GM19463 (cell line): ENCODE data around the gene CDK6.
A peak's percentile ranks its signal among the peaks of the same experiment; 100 is the strongest.

Experiments
- ATAC-seq: cut with Tn5 transposase; IDR thresholded peaks from one replicate; pipeline ENCODE4 v1.9.1; 2021; ENCODE audit warnings: mild to moderate bottlenecking, moderate library complexity; ENCODE audit not compliant: unreplicated experiment

Gene CDK6

GRCh38 chr7:92631067-92631849, 205.1 kb downstream of the CDK6 start:
- ATAC-seq: peak; percentile 74

- no peak for ATAC-seq
Measured at GRCh38 chr7:92629779-92630178, 206.6 kb downstream of the CDK6 start.

GRCh38 chr7:92627956-92628355, 208.4 kb downstream of the CDK6 start:
- ATAC-seq: no peak

- ATAC-seq: no peak
Measured at GRCh38 chr7:92626281-92626809, 210.0 kb downstream of the CDK6 start.

- ATAC-seq: no peak
Measured at GRCh38 chr7:92625617-92626016, 210.8 kb downstream of the CDK6 start.

- no peak for ATAC-seq
Measured at GRCh38 chr7:92624298-92624996, 211.9 kb downstream of the CDK6 start.

GRCh38 chr7:92623544-92623943, 212.8 kb downstream of the CDK6 start:
- ATAC-seq: no peak

- ATAC-seq: peak; percentile 2
Measured at GRCh38 chr7:92622685-92623084, 213.7 kb downstream of the CDK6 start.

GRCh38 chr7:92622030-92622429, 214.3 kb downstream of the CDK6 start:
- peak; percentile 46 for ATAC-seq

GRCh38 chr7:92621561-92622023, 214.8 kb downstream of the CDK6 start:
- peak; percentile 58 for ATAC-seq

GRCh38 chr7:92621026-92621540, 215.3 kb downstream of the CDK6 start:
- ATAC-seq: peak; percentile 54

GRCh38 chr7:92615861-92616260, 220.5 kb downstream of the CDK6 start:
- no peak for ATAC-seq

- ATAC-seq: no peak
Measured at GRCh38 chr7:92614660-92615174, 221.7 kb downstream of the CDK6 start.

- ATAC-seq: no peak
Measured at GRCh38 chr7:92613720-92614119, 222.7 kb downstream of the CDK6 start.

- ATAC-seq: no peak
Measured at GRCh38 chr7:92613214-92613613, 223.2 kb downstream of the CDK6 start.

- no peak for ATAC-seq
Measured at GRCh38 chr7:92612501-92612900, 223.9 kb downstream of the CDK6 start.

GRCh38 chr7:92611735-92612134, 224.6 kb downstream of the CDK6 start:
- no peak for ATAC-seq

- ATAC-seq: no peak
Measured at GRCh38 chr7:92609921-92610518, 226.4 kb downstream of the CDK6 start.

GRCh38 chr7:92608380-92609322, 227.7 kb downstream of the CDK6 start:
- no peak for ATAC-seq

GRCh38 chr7:92606985-92607384, 229.4 kb downstream of the CDK6 start:
- ATAC-seq: no peak
